Measurements from ENCODE around the gene NLGN3.

NLGN3 gene

DNA sequence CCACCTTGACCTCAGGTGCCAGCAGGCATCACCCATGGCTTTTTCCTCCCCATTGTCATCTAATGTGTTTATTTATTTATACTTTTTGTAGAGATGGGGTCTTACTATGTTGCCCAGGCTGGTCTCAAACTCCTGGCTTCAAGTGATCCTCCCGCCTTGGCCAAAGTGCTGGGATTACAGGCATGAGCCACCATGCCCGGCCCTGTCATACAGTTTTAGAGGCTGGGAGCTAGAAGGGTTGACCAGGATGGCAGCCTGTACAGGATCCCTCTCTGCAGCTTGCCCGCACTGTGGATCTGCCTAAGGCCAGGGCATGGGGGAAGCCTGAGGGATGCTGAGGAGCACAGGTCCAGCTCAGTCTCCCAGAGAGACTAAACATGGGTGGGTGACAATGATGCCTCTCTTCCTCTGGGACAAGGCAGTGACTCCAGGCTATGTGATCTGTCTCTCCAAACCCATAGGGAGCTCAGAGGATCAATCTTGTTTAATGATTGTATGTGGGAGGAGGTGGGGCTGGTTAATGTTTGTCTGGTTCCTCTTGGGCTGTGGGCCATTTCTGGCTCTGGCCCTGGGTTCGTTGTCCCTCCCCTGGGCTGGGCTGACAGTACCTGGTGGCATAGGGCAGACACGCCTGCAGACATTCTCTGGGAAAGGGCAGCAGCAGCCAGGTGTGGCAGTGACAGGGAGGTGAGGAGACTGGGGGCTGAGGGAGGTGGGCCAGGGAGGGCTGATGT lies 70.1 kb downstream of the NLGN3 start:
- no peaks in the 10 kb centered on the region for H3K27me3 ChIP-seq (ENCODE audit: control insufficient read depth, insufficient read depth, low read length)

DNA sequence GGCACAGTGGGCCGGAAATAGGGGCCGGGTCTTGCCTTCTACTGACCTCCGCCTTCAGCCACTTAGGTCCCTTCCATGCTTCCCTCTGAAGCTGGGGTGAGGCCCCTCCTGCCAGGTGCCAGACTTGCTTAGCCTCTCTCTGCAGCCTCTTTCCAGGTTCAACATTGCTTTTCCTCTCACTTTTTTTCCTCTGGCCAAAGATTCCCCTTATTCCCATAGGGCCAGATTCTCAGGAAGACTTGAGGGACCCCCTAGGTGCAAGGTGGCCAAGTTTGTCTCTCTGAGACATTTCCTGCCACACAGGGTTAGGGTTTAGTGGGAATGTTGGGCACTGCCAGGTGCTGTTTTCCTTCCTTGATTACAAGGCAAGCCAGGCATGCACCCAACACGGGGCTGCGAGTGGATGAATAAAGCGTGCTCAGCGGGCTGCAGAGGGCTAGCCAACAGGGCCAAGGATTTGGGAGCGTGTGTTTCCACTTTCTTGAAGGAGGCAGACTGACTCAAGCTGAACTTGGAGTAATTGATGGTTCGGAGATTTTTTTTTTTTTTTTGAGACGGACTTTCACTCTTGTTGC lies 70.8 kb downstream of the NLGN3 start:
- Histone ChIP-seq H3K36me3 (ENCODE audit: control insufficient read depth, insufficient read depth, low read length) (no peaks in the 10 kb centered on the region), H3K9ac (ENCODE audit: low read depth, low read length) (no peak overlapping the region), H3K9me3 (ENCODE audit: control insufficient read depth, insufficient read depth, low read length) (peaks cover 33% of the 10 kb centered on the region), H3K27ac (ENCODE audit: low read depth, low read length) (no peak overlapping the region), H3K4me3 (ENCODE audit: low read depth, low read length) (no peak overlapping the region), H3K4me1 (ENCODE audit: control insufficient read depth, insufficient read depth, low read length) (peaks cover 6% of the 10 kb centered on the region; the same call in 1 of the 2 replicates), H3K27me3 (ENCODE audit: control insufficient read depth, insufficient read depth, low read length) (no peaks in the 10 kb centered on the region)

More for the DNA sequence above, 70.1 kb downstream of the NLGN3 start:
- Histone ChIP-seq H3K27ac (ENCODE audit: low read depth, low read length) (no peak overlapping the region), H3K36me3 (ENCODE audit: control insufficient read depth, insufficient read depth, low read length) (no peaks in the 10 kb centered on the region), H3K9me3 (ENCODE audit: control insufficient read depth, insufficient read depth, low read length) (peaks cover 35% of the 10 kb centered on the region), H3K9ac (ENCODE audit: low read depth, low read length) (no peak overlapping the region), H3K4me1 (ENCODE audit: control insufficient read depth, insufficient read depth, low read length) (peaks cover 6% of the 10 kb centered on the region; the same call in 1 of the 2 replicates), H3K4me3 (ENCODE audit: low read depth, low read length) (no peak overlapping the region)

DNA sequence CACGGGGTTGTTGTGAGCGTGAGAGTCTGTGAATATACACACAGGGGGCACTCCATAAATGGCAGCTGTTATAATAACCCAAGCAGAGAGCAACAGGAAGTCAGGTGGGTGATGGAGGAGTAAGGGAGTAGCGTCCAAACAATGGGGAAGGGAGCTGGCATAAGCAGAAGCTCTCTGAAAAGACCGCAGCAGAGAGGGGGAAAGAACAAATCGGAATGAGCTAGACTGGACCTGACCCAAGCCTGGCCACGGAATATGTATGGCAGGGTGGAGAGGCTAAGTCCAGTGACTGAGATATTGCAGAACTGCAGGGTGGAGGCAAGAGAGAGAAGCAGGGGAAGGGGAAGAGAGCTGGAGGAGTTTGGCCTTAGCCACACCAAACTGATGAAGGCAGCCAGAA lies 71.8 kb downstream of the NLGN3 start:
- no peaks in the 10 kb centered on the region for H3K27me3 ChIP-seq (ENCODE audit: control insufficient read depth, insufficient read depth, low read length)
- H3K9me3 ChIP-seq (ENCODE audit: control insufficient read depth, insufficient read depth, low read length): peaks cover 28% of the 10 kb centered on the region
- no peak overlapping the region for H3K9ac ChIP-seq (ENCODE audit: low read depth, low read length)
- H3K27ac ChIP-seq (ENCODE audit: low read depth, low read length): no peak overlapping the region
- H3K4me3 ChIP-seq (ENCODE audit: low read depth, low read length): no peak overlapping the region
- H3K36me3 ChIP-seq (ENCODE audit: control insufficient read depth, insufficient read depth, low read length): no peaks in the 10 kb centered on the region
- H3K4me1 ChIP-seq (ENCODE audit: control insufficient read depth, insufficient read depth, low read length): peaks cover 6% of the 10 kb centered on the region; the same call in 1 of the 2 replicates

DNA sequence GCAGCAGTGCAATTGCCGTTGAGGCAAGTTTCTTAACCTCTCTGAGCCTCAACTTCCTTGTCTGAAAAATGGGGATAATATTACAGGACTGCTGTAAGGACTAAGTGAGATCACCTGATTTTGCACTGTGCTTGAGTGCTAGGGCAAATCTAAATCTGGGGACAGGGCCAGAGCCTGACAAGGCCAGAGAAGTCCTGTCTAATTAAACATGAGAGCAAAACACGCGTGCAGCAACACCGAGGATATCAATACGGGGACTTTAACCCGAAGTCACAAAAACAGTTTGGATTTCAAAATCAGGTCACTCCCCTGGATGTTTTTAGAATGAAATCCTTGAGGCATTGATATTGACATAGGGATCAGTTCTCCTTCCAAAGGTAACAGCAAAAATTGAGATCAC lies 72.7 kb downstream of the NLGN3 start:
- H3K27ac ChIP-seq (ENCODE audit: low read depth, low read length): no peak overlapping the region
- no peak overlapping the region for H3K4me3 ChIP-seq (ENCODE audit: low read depth, low read length)
- H3K36me3 ChIP-seq (ENCODE audit: control insufficient read depth, insufficient read depth, low read length): no peaks in the 10 kb centered on the region
- H3K9ac ChIP-seq (ENCODE audit: low read depth, low read length): no peak overlapping the region
- H3K4me1 ChIP-seq (ENCODE audit: control insufficient read depth, insufficient read depth, low read length): peaks cover 6% of the 10 kb centered on the region; the same call in 1 of the 2 replicates
- peaks cover 26% of the 10 kb centered on the region for H3K9me3 ChIP-seq (ENCODE audit: control insufficient read depth, insufficient read depth, low read length)
- no peaks in the 10 kb centered on the region for H3K27me3 ChIP-seq (ENCODE audit: control insufficient read depth, insufficient read depth, low read length)
